IPS-15b (cell line): ENCODE data around the gene MPC1.
"Not testable (repeated sequence)": the region's sequence is repeated elsewhere in the genome, so short reads cannot be mapped to it uniquely, and the experiment has no call there.

Experiments
- H3K27me3 ChIP-seq: one replicate; pipeline ENCODE4 v1.6.1; 2013; ENCODE audit warnings: low read length; ENCODE audit not compliant: control insufficient read depth, insufficient read depth
- H3K36me3 ChIP-seq: one replicate; pipeline ENCODE4 v1.6.1; 2013; ENCODE audit warnings: low read length; ENCODE audit not compliant: control insufficient read depth, insufficient read depth
- H3K4me1 ChIP-seq: one replicate; pipeline ENCODE4 v1.6.1; 2013; ENCODE audit warnings: mild to moderate bottlenecking, low read length; ENCODE audit not compliant: control insufficient read depth, insufficient read depth
- H3K4me3 ChIP-seq: one replicate; pipeline ENCODE4 v1.5.1; 2013; ENCODE audit warnings: low read depth, low read length
- H3K9ac ChIP-seq: one replicate; pipeline ENCODE4 v1.6.1; 2013; ENCODE audit warnings: low read depth, mild to moderate bottlenecking, low read length
- H3K9me3 ChIP-seq: one replicate; pipeline ENCODE4 v1.6.1; 2013; ENCODE audit warnings: mild to moderate bottlenecking, low read length; ENCODE audit not compliant: control insufficient read depth, insufficient read depth

Gene MPC1

DNA sequence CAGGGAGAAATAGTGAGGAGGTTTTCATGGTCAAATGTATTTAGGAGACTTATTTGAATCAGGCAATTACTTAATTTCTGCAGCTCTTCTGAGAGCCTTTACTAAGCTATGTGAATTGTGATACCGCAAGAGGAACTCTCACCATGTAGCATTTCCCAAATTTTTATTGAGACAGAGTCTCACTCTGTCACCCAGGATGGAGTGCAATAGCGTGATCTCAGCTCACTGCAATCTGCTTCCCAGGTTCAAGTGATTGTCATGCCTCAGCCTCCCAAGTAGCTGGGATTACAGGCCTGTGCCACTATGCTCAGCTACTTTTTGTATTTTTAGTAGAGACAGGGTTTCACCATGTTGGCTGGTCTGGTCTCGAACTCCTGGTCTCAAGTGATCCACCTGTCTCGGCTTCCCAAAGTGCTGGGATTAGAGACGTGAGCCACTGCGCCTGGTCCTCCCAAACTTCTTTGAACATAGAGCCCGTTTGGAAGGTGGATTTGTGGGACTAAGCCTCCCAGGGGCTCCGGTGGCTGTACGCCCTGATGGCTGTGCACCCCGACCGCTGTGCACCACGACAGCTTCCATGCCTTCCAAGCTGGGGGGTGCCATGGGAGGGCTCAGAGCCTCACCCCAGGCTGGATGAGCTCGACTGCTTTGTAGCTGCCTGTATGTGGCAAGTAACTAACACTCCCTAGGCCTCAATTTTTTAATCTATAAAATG lies 5.7 kb upstream of the MPC1 start:
- H3K27me3 ChIP-seq = no peaks in the 10 kb centered on the region
- no peak overlapping the region for H3K4me3 ChIP-seq
- no peaks in the 10 kb centered on the region for H3K9me3 ChIP-seq
- no peak overlapping the region for H3K9ac ChIP-seq
- H3K4me1 ChIP-seq = no peaks in the 10 kb centered on the region
- no peaks in the 10 kb centered on the region for H3K36me3 ChIP-seq

DNA sequence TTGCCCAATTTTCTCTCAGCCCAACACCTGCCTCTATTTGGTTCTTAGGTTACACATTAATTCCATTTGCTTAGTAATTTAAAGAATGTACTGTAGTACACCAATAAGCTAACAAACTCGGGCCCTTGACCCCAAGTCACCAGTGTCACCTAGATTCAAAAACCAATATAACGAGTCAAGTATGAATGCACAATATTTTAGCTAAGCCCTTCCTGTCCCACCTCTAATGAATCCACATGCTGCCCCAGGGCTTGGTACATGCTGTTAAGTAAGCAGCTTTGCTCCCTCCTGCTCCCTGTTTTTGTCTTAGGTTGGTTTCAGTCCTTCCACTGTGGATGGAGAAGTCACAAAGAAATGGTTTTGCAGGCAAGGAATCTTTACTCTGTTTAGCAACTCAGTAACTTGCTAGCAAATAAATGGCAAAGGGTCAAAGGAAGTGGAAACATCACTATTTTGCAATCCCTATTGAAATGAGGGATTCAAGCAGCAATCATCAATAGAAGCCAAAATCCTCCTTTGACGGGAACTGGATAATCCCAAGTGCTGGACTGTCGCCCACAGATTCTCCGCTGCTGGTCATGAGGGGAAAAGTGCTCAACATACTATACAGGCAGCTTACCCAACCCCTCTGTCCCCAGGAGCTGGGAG lies 5.0 kb upstream of the MPC1 start:
- Histone ChIP-seq H3K4me1 (no peaks in the 10 kb centered on the region), H3K9me3 (no peaks in the 10 kb centered on the region), H3K4me3 (no peak overlapping the region), H3K36me3 (no peaks in the 10 kb centered on the region), H3K9ac (no peak overlapping the region), H3K27me3 (no peaks in the 10 kb centered on the region)

DNA sequence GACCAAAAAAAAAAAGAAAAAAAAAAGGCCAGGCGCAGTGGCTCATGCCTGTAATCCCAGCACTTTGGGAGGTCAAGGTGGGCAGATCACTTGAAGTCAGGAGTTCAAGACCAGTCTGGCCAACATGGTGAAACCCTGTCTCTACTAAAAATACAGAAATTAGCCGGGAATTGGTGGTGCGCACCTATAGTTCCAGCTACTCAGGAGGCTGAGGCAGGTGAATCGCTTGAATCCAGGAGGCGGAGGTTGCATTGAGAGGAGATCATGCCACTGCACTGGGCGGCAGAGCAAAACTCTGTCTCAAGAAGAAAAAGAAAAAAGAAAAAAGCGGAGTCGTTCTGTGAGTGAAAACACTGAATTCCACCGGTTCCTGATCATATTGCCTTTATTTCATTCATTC lies 4.4 kb upstream of the MPC1 start:
- not testable (repeated sequence) for H3K27me3 ChIP-seq, H3K36me3 ChIP-seq, H3K4me1 ChIP-seq, H3K9ac ChIP-seq, H3K4me3 ChIP-seq, H3K9me3 ChIP-seq

DNA sequence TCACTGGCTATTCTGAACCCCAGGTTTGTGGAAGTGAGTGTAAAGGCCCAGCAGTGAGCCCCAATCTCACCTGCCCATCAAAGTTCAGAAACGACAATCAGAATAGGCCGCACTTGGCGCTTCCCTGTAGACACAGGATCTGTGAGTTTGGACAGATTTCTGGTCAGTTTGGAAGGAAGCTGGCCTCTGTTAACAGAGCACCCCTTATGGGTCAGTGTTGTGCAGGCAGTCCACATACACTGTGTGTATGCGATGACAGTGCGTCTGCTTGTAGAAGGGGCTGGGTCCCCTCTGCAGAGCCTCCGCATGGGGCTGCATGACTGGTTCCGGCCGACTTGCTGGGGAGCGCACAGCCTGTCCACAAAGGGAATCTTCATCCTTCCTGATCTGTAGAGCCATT lies 3.4 kb upstream of the MPC1 start:
- Histone ChIP-seq H3K4me3 (no peak overlapping the region), H3K9me3 (no peaks in the 10 kb centered on the region), H3K36me3 (no peaks in the 10 kb centered on the region), H3K27me3 (no peaks in the 10 kb centered on the region), H3K9ac (no peak overlapping the region), H3K4me1 (no peaks in the 10 kb centered on the region)

DNA sequence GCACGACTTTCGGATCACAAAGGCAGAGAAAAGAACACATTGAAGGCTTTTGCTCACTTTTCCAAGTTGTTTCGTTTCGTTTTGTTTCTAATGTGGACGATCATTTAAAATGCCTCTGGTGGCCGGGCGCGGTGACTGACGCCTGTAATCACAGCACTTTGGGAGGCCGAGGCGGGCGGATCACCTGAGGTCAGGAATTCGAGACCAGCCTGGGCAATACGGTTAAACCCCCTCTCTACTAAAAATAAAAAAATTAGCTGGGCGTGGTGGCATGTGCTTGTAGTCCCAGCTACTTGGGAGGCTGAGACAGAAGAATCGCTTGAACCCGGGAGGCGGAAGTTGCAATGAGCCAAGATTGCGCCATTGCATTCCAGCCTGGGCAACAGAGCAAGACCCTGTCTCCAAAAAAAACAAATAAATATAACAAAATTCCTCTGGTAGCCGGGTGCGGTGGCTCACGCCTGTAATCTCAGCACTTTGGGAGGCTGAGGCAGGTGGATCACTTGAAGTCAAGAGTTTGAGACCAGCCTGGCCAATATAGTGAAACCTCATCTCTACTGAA lies 1.1 kb upstream of the MPC1 start:
- peak overlapping the region; percentile 49 for H3K9ac ChIP-seq
- peak overlapping the region; percentile 85 for H3K4me3 ChIP-seq
- H3K36me3 ChIP-seq, H3K9me3 ChIP-seq, H3K4me1 ChIP-seq, H3K27me3 ChIP-seq: not testable (repeated sequence)

DNA sequence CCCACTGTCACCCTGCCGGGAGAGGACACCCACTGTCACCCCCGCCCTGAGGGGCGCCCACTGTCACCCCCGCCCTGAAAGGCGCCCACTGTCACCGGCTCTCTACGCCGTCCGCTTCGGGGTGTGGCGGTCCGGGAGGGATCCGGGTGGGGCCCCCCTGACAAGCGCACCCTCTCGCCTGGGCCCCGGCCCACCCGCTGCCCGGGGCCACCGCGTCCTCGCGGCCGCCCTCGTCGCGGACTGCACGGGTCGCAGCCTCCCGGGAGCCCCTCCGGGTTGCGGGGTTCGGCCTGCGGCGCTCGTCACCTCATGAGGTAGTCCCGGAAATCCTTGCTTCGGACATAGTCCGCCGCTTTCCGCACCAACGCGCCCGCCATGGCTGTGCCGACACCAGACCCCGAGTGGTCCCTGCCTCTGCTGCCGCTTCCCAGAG lies 224 bp downstream of the MPC1 start:
- Histone ChIP-seq H3K4me1 (no peaks in the 10 kb centered on the region), H3K4me3 (peak overlapping the region; percentile 86), H3K9ac (no peak overlapping the region), H3K27me3 (no peaks in the 10 kb centered on the region), H3K36me3 (no peaks in the 10 kb centered on the region), H3K9me3 (no peaks in the 10 kb centered on the region)

DNA sequence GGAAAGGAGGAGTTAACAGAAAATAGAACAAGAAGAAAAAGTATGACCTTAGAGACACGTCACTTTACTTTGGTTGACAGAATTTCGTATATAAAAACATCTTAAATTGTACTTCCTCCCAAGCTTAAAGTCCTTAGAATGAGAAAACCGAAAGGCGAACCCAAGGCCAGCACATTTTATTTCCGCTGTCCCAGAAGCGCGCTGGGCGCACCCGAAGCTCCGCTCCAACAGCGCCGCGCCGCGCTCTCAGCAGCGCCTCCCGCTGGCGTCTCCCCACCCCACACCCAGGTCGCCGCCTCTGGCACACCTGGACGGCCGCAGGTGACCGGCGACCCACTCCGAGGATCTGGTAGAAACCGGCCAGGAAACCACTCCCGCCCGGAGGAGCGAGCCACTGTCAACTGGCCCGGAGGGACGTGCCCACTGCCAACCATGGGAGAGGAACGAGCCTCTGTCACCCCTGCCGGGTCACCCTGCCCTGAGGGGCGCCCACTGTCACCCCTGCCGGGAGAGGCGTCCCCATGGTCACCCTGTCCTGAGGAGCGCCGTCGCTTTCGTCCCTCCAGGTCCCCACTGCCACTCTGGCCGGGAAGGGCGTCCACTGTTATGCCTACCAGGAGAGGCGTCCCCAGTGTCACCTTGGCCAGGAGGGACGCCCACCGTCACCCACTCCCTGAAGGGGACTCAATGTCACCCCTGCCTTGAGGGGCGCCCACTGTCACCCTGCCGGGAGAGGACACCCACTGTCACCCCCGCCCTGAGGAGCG lies 824 bp downstream of the MPC1 start:
- Histone ChIP-seq H3K4me1 (no peaks in the 10 kb centered on the region), H3K27me3 (no peaks in the 10 kb centered on the region), H3K9me3 (no peaks in the 10 kb centered on the region), H3K4me3 (peak overlapping the region; percentile 86), H3K36me3 (no peaks in the 10 kb centered on the region), H3K9ac (no peak overlapping the region)

DNA sequence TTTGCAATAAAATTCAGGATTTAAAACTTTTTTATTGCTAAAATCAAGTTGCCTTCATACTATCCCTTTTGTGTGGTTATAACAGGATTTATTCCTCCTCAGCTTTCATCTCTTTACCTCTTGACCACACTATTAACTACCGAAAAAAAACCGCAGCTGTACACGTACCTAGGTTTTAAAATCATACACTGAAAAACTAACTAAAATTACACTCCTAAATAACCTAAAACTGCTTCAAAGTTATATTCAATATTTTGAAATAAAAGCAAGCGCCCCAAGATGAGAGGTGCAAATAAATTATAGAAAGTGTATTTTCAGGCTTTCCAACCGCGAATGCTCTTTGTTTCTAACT lies 1.4 kb downstream of the MPC1 start:
- H3K4me1 ChIP-seq = no peaks in the 10 kb centered on the region
- no peak overlapping the region for H3K9ac ChIP-seq
- H3K4me3 ChIP-seq = peak overlapping the region; percentile 86
- H3K9me3 ChIP-seq = no peaks in the 10 kb centered on the region
- H3K27me3 ChIP-seq = no peaks in the 10 kb centered on the region
- H3K36me3 ChIP-seq = no peaks in the 10 kb centered on the region

DNA sequence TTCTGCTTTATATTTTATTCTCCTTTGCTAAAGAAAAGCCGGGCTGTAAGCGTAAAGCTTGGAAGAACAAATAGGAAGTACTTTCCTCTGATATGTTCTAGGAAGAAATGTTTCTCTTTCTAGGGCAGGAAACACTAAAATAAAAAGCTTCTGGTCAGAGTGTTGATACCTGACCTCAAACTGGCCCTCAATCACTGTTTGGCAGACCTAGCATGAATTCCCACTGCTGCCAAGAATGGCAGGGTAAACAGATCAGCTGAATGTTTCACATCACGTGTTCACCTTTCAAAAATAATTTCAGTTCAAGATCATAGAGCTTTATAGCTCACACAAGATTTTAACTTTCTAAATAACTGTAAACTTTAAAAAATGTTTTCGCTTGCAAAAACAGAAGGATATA lies 2.9 kb downstream of the MPC1 start:
- H3K9ac ChIP-seq = no peak overlapping the region
- H3K27me3 ChIP-seq = no peaks in the 10 kb centered on the region
- no peaks in the 10 kb centered on the region for H3K4me1 ChIP-seq
- H3K36me3 ChIP-seq = no peaks in the 10 kb centered on the region
- no peaks in the 10 kb centered on the region for H3K9me3 ChIP-seq
- H3K4me3 ChIP-seq = no peak overlapping the region

DNA sequence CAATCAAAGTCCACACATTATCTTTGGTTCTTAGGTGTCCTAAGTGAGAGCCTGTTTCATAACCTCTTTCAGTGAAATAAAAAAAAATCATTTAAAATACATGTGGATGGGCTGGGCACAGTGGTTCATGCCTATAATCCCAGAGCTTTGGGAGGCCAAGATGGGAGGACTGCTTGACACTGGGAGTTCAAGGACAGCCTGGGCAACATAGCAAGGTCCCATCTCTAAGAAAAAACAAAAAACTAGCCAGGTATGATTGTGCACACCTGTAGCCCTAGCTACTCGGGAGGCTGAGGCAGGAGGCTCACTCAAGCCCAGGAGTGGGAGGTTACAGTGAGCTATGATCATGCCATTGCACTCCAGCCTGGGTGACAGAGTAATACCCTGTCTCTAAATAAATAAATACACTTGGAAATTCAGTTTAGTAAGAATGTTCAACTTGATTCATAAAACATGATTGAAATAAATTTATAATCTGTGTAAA lies 3.6 kb downstream of the MPC1 start:
- Histone ChIP-seq H3K4me1 (no peaks in the 10 kb centered on the region), H3K9me3 (no peaks in the 10 kb centered on the region), H3K4me3 (no peak overlapping the region), H3K27me3 (no peaks in the 10 kb centered on the region), H3K36me3 (no peaks in the 10 kb centered on the region), H3K9ac (no peak overlapping the region)

DNA sequence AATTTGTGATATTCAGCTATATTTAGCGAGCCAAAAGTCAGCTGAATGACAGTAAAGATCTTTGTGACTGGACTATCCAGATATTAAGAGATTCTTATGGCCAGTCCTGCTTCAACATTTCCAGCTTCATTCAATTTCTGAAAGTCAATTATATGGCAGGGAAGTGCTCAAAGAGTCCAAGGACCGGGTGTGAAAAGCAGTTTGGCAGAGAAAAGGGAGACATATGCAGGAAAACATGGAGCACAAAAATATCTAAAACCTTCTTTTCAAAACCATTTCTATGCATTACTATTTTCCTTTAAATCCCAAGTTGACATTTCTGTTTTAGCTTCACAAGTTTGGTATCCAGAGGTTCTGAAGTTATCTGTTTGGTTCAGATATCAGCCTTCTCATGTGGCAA lies 5.0 kb downstream of the MPC1 start:
- no peaks in the 10 kb centered on the region for H3K36me3 ChIP-seq
- H3K4me3 ChIP-seq = no peak overlapping the region
- H3K9ac ChIP-seq = no peak overlapping the region
- no peaks in the 10 kb centered on the region for H3K27me3 ChIP-seq
- H3K9me3 ChIP-seq = no peaks in the 10 kb centered on the region
- H3K4me1 ChIP-seq = no peaks in the 10 kb centered on the region
